ENCODE data around the gene NKX2-3. TPM values are rescaled to one million over a fixed set of nuclear protein-coding genes. Genes with fewer than 3 reads are reported as not detected.

Gene NKX2-3
- polyA plus RNA-seq, 3 donors = not detected

DNA sequence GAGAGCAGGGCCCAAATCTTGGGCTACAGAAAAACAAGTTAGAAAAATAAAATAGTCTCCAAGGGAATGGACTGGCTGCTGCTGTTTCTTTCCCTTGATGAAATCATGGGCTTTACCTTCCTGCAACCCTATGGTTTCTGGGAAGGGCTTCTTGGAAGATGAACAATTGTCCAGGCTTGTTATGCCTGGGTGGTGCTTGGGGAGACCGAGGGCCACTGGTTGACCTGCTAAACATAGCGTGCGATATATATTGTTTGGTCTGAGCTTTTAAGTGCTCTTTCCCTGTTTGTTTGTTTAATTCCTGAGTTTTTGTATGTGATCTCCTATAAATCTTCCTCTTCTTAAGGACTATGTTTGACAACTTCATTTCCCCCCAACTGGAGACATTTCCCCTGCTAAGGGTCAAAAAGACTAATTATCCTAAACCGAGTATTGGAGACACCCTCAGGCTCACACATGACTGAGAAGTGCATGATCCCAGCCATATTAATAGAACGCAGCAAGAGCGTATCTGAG is 49.6 kb downstream of the NKX2-3 start:
- TF ChIP-seq, protein P1, sequence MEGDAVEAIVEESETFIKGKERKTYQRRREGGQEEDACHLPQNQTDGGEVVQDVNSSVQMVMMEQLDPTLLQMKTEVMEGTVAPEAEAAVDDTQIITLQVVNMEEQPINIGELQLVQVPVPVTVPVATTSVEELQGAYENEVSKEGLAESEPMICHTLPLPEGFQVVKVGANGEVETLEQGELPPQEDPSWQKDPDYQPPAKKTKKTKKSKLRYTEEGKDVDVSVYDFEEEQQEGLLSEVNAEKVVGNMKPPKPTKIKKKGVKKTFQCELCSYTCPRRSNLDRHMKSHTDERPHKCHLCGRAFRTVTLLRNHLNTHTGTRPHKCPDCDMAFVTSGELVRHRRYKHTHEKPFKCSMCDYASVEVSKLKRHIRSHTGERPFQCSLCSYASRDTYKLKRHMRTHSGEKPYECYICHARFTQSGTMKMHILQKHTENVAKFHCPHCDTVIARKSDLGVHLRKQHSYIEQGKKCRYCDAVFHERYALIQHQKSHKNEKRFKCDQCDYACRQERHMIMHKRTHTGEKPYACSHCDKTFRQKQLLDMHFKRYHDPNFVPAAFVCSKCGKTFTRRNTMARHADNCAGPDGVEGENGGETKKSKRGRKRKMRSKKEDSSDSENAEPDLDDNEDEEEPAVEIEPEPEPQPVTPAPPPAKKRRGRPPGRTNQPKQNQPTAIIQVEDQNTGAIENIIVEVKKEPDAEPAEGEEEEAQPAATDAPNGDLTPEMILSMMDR (IDR thresholded peaks at IDR 0.05) = no peak
- Histone ChIP-seq H3K79me2 (ENCODE audit: insufficient read depth, low read length) (no peaks in the 10 kb centered on the region), H3K4me3 (replicated peaks in 1 of 3; ENCODE audit: low read depth in 2 of 3, low read length in 3 of 3) (no peak overlapping the region), H3K36me3 (replicated peaks in 1 of 2; ENCODE audit: control insufficient read depth in 1 of 2, insufficient read depth in 2 of 2, low read length in 2 of 2) (no peaks in the 10 kb centered on the region), H3K4me1 (ENCODE audit: control insufficient read depth in 1 of 2, insufficient read depth in 2 of 2, low read length in 2 of 2) (no peaks in the 10 kb centered on the region), H3K9ac (ENCODE audit: insufficient read depth, low read length, poor library complexity, severe bottlenecking) (no peak overlapping the region), H3K9me3 (replicated peaks in 1 of 2; ENCODE audit: control insufficient read depth in 1 of 2, insufficient read depth in 1 of 2, low read length in 2 of 2) (no peaks in the 10 kb centered on the region), H3K27ac (ENCODE audit: low read depth in 1 of 2, low read length in 2 of 2) (no peak overlapping the region), H3K4me2 (replicated peaks; ENCODE audit: extremely low read depth, low read length, poor library complexity, severe bottlenecking) (no peak overlapping the region), H2AFZ (ENCODE audit: insufficient read depth, low read depth, low read length, poor library complexity, severe bottlenecking) (no peak overlapping the region), H4K20me1 (ENCODE audit: insufficient read depth, low read length) (no peaks in the 10 kb centered on the region), H3K27me3 (ENCODE audit: control insufficient read depth in 2 of 2, insufficient read depth in 2 of 2, low read length in 2 of 2) (no peaks in the 10 kb centered on the region)
- no peaks in the 10 kb centered on the region for H3K4me1 Mint-ChIP-seq
- no peak for DNase-seq
- no peaks in the 10 kb centered on the region for H3K36me3 Mint-ChIP-seq
- 100% methylated on average over 3 of the region's 6 CpGs for WGBS (ENCODE audit: insufficient coverage)
- no peak overlapping the region for H3K4me3 Mint-ChIP-seq
- peaks cover 1 to 5% (median 3%) of the 10 kb centered on the region in 3 donors for H3K27me3 Mint-ChIP-seq (ENCODE audit: low read depth in 3 of 3)
- no peaks in the 10 kb centered on the region for H3K9me3 Mint-ChIP-seq
- H3K27ac Mint-ChIP-seq = no peak overlapping the region
- intact Hi-C loops (cut with micrococcal nuclease) = no loop called here

DNA sequence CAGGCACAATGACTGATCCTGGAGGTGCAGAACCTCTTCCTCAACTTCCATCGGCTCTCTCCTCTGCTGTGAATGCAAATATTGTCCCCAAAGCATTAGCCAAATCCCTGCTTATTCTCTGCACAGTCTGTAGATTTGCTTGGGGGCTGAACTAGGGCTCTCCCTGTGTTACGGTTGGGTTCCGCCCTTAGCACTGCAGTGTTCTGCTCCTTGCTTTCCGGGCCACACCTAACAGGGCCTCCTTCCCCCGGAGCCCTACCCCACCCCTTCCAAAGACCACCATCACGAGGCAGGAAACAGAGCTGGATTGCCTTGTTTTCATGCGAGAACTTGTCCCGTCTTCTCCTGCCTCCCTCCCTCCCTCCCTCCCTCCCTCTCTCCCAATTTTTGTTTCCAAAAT is 50.9 kb downstream of the NKX2-3 start:
- H3K27me3 ChIP-seq (ENCODE audit: control insufficient read depth in 2 of 2, insufficient read depth in 2 of 2, low read length in 2 of 2) = no peaks in the 10 kb centered on the region
- DNase-seq = no peak
- Mint-ChIP-seq H3K27ac (no peak overlapping the region), H3K27me3 (ENCODE audit: low read depth in 3 of 3) (peaks cover 3 to 8% (median 3%) of the 10 kb centered on the region in 3 donors), H3K9me3 (no peaks in the 10 kb centered on the region), H3K4me1 (no peaks in the 10 kb centered on the region), H3K4me3 (no peak overlapping the region), H3K36me3 (no peaks in the 10 kb centered on the region)
- no peaks in the 10 kb centered on the region for H3K36me3 ChIP-seq (replicated peaks in 1 of 2; ENCODE audit: control insufficient read depth in 1 of 2, insufficient read depth in 2 of 2, low read length in 2 of 2)
- H3K79me2 ChIP-seq (ENCODE audit: insufficient read depth, low read length) = no peaks in the 10 kb centered on the region
- no peak overlapping the region for H2AFZ ChIP-seq (ENCODE audit: insufficient read depth, low read depth, low read length, poor library complexity, severe bottlenecking)
- no peaks in the 10 kb centered on the region for H3K9me3 ChIP-seq (replicated peaks in 1 of 2; ENCODE audit: control insufficient read depth in 1 of 2, insufficient read depth in 1 of 2, low read length in 2 of 2)
- H3K4me3 ChIP-seq (replicated peaks in 1 of 3; ENCODE audit: low read depth in 2 of 3, low read length in 3 of 3) = no peak overlapping the region
- no peak overlapping the region for H3K9ac ChIP-seq (ENCODE audit: insufficient read depth, low read length, poor library complexity, severe bottlenecking)
- H4K20me1 ChIP-seq (ENCODE audit: insufficient read depth, low read length) = no peaks in the 10 kb centered on the region
- intact Hi-C loops (cut with micrococcal nuclease) = no loop called here
- 67% methylated on average over 3 of the region's 8 CpGs for WGBS (ENCODE audit: insufficient coverage)
- no peak overlapping the region for H3K27ac ChIP-seq (ENCODE audit: low read depth in 1 of 2, low read length in 2 of 2)
- H3K4me2 ChIP-seq (replicated peaks; ENCODE audit: extremely low read depth, low read length, poor library complexity, severe bottlenecking) = no peak overlapping the region
- no peaks in the 10 kb centered on the region for H3K4me1 ChIP-seq (ENCODE audit: control insufficient read depth in 1 of 2, insufficient read depth in 2 of 2, low read length in 2 of 2)
- TF ChIP-seq, protein P1 (IDR thresholded peaks at IDR 0.05) = no peak

Other genes starting within 250 kb of the NKX2-3 start
- gene CNNM1, start 203.6 kb upstream of the NKX2-3 start, polyA plus RNA-seq = not detected
- gene GOT1, start 102.3 kb upstream of the NKX2-3 start, polyA plus RNA-seq = 10 to 100 TPM in 1 of 3 donors, 1 to 10 TPM in 2; 2.6 to 10.4 (median 8.2) TPM
- gene SLC25A28, start 87.5 kb downstream of the NKX2-3 start, polyA plus RNA-seq = 100 to 1,000 TPM in 1 of 3 donors, 10 to 100 TPM in 2; 15.4 to 147 (median 15.5) TPM
- gene ENTPD7, start 126.6 kb downstream of the NKX2-3 start, polyA plus RNA-seq = 1 to 10 TPM; 1.2 to 2.9 (median 2.2) TPM
- 10 to 100 TPM; 10.6 to 37.6 (median 35.7) TPM for gene COX15, start 199.2 kb downstream of the NKX2-3 start, polyA plus RNA-seq
- 10 to 100 TPM; 17.3 to 41.9 (median 35.5) TPM for gene CUTC, start 199.3 kb downstream of the NKX2-3 start, polyA plus RNA-seq
- 1 to 10 TPM in 1 of 3 donors, under 1 TPM in 2; 0.09 to 2.7 (median 0.35) TPM for gene ABCC2, start 249.7 kb downstream of the NKX2-3 start, polyA plus RNA-seq